B cell (primary cell): ENCODE results near the gene SMC4. TPM values are rescaled to one million over a fixed set of nuclear protein-coding genes. Genes with fewer than 3 reads are reported as not detected.

Experiments used
- ATAC-seq: fragments of 200-7000 bp; cut with Tn5 transposase; one replicate; pipeline ENCODE4 v1.10.0; 2021; ENCODE audit warnings: low read depth, mild to moderate bottlenecking, moderate number of reproducible peaks, moderate library complexity
- CTCF ChIA-PET: fragments of 350-600 bp; sonication (Branson Sonifier 250); formaldehyde crosslinking; loops from one replicate; lab custom pipeline; 2021; ENCODE audit warnings: antibody characterized with exemption, inconsistent platforms; lab: Charles Lee
- POLR2A ChIA-PET: fragments of 350-600 bp; sonication (Branson Sonifier 250); formaldehyde crosslinking; loops from one replicate; lab custom pipeline; 2021; ENCODE audit warnings: antibody characterized with exemption; lab: Charles Lee
- DNase-seq: peaks from one replicate; pipeline ENCODE4 v3.0.0; 2013
- H2AFZ ChIP-seq: 2 replicates; pipeline ENCODE4 v1.6.1; 2012; ENCODE audit warnings: mild to moderate bottlenecking, low read depth, low read length; ENCODE audit not compliant: insufficient read depth, poor library complexity, severe bottlenecking
- H3K27ac ChIP-seq, 2 donors: 1 replicate in 1 of 2; 2 replicates in 1 of 2; pipeline ENCODE4 v1.5.1; 2012 to 2013; ENCODE audit warnings: low read length in 2 of 2, mild to moderate bottlenecking in 2 of 2, moderate library complexity in 1 of 2
- H3K27me3 ChIP-seq, 4 experiments: fragments of 200-600 bp in 1 of 4; sonication (generic) in 1 of 4; replicated peaks in 1 of 4; 1 replicate in 2 of 4; 2 replicates in 2 of 4; pipeline versions ENCODE4 v1.6.1 to v1.7.0; 2013 to 2016; ENCODE audit warnings: low read length in 3 of 4, mild to moderate bottlenecking in 2 of 4, mixed read lengths in 1 of 4, moderate library complexity in 1 of 4; ENCODE audit not compliant: insufficient read depth in 4 of 4, control insufficient read depth in 3 of 4; ENCODE audit errors: control extremely low read depth in 1 of 4
- H3K36me3 ChIP-seq, 2 experiments: replicated peaks in 1 of 2; 1 replicate in 1 of 2; 2 replicates in 1 of 2; pipeline versions ENCODE4 v1.6.1 to v1.7.1; 2013; ENCODE audit warnings: low read length in 1 of 2; ENCODE audit not compliant: insufficient read depth in 2 of 2, control insufficient read depth in 1 of 2; ENCODE audit errors: control extremely low read depth in 1 of 2, extremely low read depth in 1 of 2
- H3K4me1 ChIP-seq, 2 donors: fragments of 200-600 bp in 1 of 2; sonication (generic) in 1 of 2; 1 replicate in 1 of 2; 2 replicates in 1 of 2; pipeline versions ENCODE4 v1.5.1 to v1.6.1; 2013 to 2017; ENCODE audit warnings: low read length in 2 of 2; ENCODE audit not compliant: control insufficient read depth in 2 of 2, insufficient read depth in 2 of 2
- H3K4me2 ChIP-seq: replicated peaks from 2 replicates; pipeline ENCODE3; 2012; ENCODE audit warnings: mild to moderate bottlenecking, low read depth, low read length; ENCODE audit not compliant: poor library complexity, severe bottlenecking
- H3K4me3 ChIP-seq, 5 experiments: fragments of 200-600 bp in 1 of 5; sonication (generic) in 1 of 5; 1 replicate in 3 of 5; 2 replicates in 2 of 5; pipeline versions ENCODE4 v1.5.1 to v1.7.0; 2011 to 2016; ENCODE audit warnings: low read length in 4 of 5, mild to moderate bottlenecking in 4 of 5, low read depth in 2 of 5, control low read depth in 1 of 5, moderate library complexity in 1 of 5; ENCODE audit not compliant: insufficient read depth in 1 of 5; ENCODE audit errors: control extremely low read depth in 1 of 5, extremely low read depth in 1 of 5
- H3K79me2 ChIP-seq: fragments of 200-600 bp; sonication (generic); one replicate; pipeline ENCODE4 v1.6.0; 2016; ENCODE audit warnings: low read length; ENCODE audit not compliant: control insufficient read depth, insufficient read depth
- H3K9ac ChIP-seq: fragments of 200-600 bp; sonication (generic); 2 replicates; pipeline ENCODE4 v1.6.1; 2017; ENCODE audit warnings: mild to moderate bottlenecking, low read length, moderate library complexity
- H3K9me3 ChIP-seq, 3 donors: one replicate each; pipeline versions ENCODE4 v1.6.1 to v1.7.1; 2013; ENCODE audit warnings: low read length in 2 of 3; ENCODE audit not compliant: control insufficient read depth in 2 of 3, insufficient read depth in 1 of 3; ENCODE audit errors: control extremely low read depth in 1 of 3
- H4K20me1 ChIP-seq: 2 replicates; pipeline ENCODE4 v1.6.0; 2012; ENCODE audit warnings: mild to moderate bottlenecking, low read length; ENCODE audit not compliant: insufficient read depth, control insufficient read depth, poor library complexity, severe bottlenecking
- H3K27ac Mint-ChIP-seq: one replicate; pipeline ENCODE4 v1.8.0; 2021; ENCODE audit warnings: mixed read lengths
- H3K27me3 Mint-ChIP-seq: one replicate; pipeline ENCODE4 v1.8.0; 2021; ENCODE audit warnings: mixed read lengths
- H3K4me1 Mint-ChIP-seq: one replicate; pipeline ENCODE4 v1.8.0; 2021; ENCODE audit warnings: mixed read lengths
- H3K4me3 Mint-ChIP-seq: one replicate; pipeline ENCODE4 v1.8.0; 2021; ENCODE audit warnings: mixed read lengths
- H3K9me3 Mint-ChIP-seq: one replicate; pipeline ENCODE4 v1.8.0; 2022; ENCODE audit warnings: mixed read lengths; ENCODE audit not compliant: insufficient read depth
- EZH2 ChIP-seq: IDR thresholded peaks from 2 replicates; pipeline ENCODE4 v1.6.1; 2012; ENCODE audit warnings: borderline replicate concordance, low read depth, mild to moderate bottlenecking, moderate library complexity, low read length; ENCODE audit not compliant: insufficient read depth, poor library complexity, severe bottlenecking
- WGBS: methylation state at CpG from one replicate; pipeline ENCODE4 v1.1.5; 2013; ENCODE audit warnings: missing lambda C conversion rate; ENCODE audit not compliant: insufficient coverage; 5-methylcytosine and 5-hydroxymethylcytosine counted together
- intact Hi-C: fragments of 100-400 bp; cut with micrococcal nuclease; formaldehyde crosslinking; loops from one replicate; pipeline ENCODE4 v1.10.0; 2022
- polyA plus RNA-seq: library from polyadenylated mRNA; depleted of rRNA; stranded (reverse); fragments of >200 nt; gene quantifications from 2 replicates; pipeline ENCODE4 v1.2.3, GENCODE V29; 2012
- total RNA-seq, 2 donors: library from RNA; stranded (reverse); fragments of 120-200 nt in 1 of 2; gene quantifications; 1 replicate in 1 of 2; 2 replicates in 1 of 2; pipeline versions ENCODE4 v1.2.3 to v1.2.4, GENCODE V29; 2013 to 2022
- TF ChIP-seq, protein P1 (sequence below): fragments of 200-600 bp; IDR thresholded peaks from one replicate; pipeline ENCODE4 v1.8.0; 2022; ENCODE audit warnings: antibody characterized with exemption, mild to moderate bottlenecking

The SMC4 gene
- total and polyA plus RNA-seq, 2 donors (not counting 1 experiment from before 2014, with no cell fraction given): 12.4 to 55.1 TPM

DNA sequence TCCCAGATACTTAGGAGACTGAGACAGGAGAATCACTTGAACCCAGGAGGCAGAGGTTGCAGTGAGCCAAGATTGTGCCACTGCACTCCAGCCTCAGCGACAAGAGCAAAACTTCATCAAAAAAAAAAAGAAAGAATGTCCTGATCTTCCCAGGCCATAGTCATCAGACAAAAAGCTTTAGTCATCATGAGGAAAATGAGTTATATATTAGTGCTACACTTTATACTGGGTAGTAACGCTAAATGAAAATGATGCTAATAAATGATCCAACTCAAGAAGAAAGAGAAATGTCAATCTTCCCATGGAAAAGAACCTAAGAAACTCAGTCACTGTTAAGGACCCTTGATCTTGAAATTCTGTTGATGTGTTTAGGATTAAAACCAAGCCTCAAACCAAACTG lies 76.4 kb downstream of the SMC4 start:
- DNase-seq: no peak
- peaks cover 0 to 6% (median 4%) of the 10 kb centered on the region in 3 donors for H3K9me3 ChIP-seq
- Mint-ChIP-seq H3K27ac (no peak overlapping the region), H3K27me3 (peaks cover 3% of the 10 kb centered on the region), H3K4me1 (peaks cover 4% of the 10 kb centered on the region), H3K4me3 (no peak overlapping the region), H3K9me3 (no peaks in the 10 kb centered on the region)
- WGBS: no CpG with 5 or more reads among the region's 2 CpGs
- no peak overlapping the region for H2AFZ ChIP-seq
- no peaks in the 10 kb centered on the region for H3K79me2 ChIP-seq
- intact Hi-C loops: no loop called here
- TF ChIP-seq EZH2: no peak
- TF ChIP-seq, protein P1, sequence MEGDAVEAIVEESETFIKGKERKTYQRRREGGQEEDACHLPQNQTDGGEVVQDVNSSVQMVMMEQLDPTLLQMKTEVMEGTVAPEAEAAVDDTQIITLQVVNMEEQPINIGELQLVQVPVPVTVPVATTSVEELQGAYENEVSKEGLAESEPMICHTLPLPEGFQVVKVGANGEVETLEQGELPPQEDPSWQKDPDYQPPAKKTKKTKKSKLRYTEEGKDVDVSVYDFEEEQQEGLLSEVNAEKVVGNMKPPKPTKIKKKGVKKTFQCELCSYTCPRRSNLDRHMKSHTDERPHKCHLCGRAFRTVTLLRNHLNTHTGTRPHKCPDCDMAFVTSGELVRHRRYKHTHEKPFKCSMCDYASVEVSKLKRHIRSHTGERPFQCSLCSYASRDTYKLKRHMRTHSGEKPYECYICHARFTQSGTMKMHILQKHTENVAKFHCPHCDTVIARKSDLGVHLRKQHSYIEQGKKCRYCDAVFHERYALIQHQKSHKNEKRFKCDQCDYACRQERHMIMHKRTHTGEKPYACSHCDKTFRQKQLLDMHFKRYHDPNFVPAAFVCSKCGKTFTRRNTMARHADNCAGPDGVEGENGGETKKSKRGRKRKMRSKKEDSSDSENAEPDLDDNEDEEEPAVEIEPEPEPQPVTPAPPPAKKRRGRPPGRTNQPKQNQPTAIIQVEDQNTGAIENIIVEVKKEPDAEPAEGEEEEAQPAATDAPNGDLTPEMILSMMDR: no peak
- H3K27ac ChIP-seq: no peak overlapping the region
- CTCF ChIA-PET: no interaction called here
- POLR2A ChIA-PET: no interaction called here
- peaks cover 0 to 4% (median 0%) of the 10 kb centered on the region in 4 experiments for H3K27me3 ChIP-seq
- H3K4me3 ChIP-seq: no peak overlapping the region
- H3K4me2 ChIP-seq: no peak overlapping the region
- no peaks in the 10 kb centered on the region for H3K36me3 ChIP-seq
- no peak overlapping the region for H3K9ac ChIP-seq
- no peaks in the 10 kb centered on the region for H4K20me1 ChIP-seq
- ATAC-seq: no peak
- peaks cover 0 to 9% of the 10 kb centered on the region in 2 donors for H3K4me1 ChIP-seq

DNA sequence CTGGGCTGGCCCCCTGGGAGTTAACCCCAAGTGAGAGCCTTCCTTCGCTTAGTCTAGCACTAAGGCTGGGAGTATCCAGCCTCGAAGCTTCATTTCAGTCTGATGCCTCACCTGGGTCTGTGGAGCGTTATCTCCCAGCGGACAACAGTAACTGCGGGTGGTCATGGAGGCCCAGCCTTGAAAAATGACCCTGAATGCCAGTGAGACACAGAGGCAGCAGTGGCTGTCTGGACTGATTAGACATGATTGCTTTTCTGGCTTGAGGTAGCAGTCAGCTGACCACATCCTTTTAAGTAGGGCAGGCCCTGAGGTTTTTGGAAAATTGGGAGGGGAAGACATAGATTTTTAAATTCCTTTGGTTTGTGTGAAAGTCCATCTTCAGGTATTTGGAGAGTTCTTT lies 78.3 kb downstream of the SMC4 start:
- H3K27ac Mint-ChIP-seq: no peak overlapping the region
- no peak overlapping the region for H2AFZ ChIP-seq

More for the DNA sequence above, 78.3 kb downstream of the SMC4 start:
- POLR2A ChIA-PET: no interaction called here
- Mint-ChIP-seq H3K27me3 (peaks cover 5% of the 10 kb centered on the region), H3K9me3 (no peaks in the 10 kb centered on the region), H3K4me1 (no peaks in the 10 kb centered on the region), H3K4me3 (no peak overlapping the region)
- no peak overlapping the region for H3K4me2 ChIP-seq
- H3K36me3 ChIP-seq: no peaks in the 10 kb centered on the region
- peaks cover 0 to 4% (median 0%) of the 10 kb centered on the region in 4 experiments for H3K27me3 ChIP-seq
- ATAC-seq (no peak), DNase-seq (no peak)
- no peaks in the 10 kb centered on the region for H3K9me3 ChIP-seq
- no peak overlapping the region for H3K9ac ChIP-seq
- WGBS: 97% methylated on average over 5 of the region's 5 CpGs
- intact Hi-C loops: no loop called here
- no peak overlapping the region for H3K27ac ChIP-seq
- no peak overlapping the region for H3K4me3 ChIP-seq
- CTCF ChIA-PET: no interaction called here
- no peaks in the 10 kb centered on the region for H3K4me1 ChIP-seq
- H4K20me1 ChIP-seq: no peaks in the 10 kb centered on the region
- TF ChIP-seq EZH2: no peak
- TF ChIP-seq, protein P1: no peak
- no peaks in the 10 kb centered on the region for H3K79me2 ChIP-seq
